Brain microvascular endothelial cell (primary cell): ENCODE data around the gene DDC.

Experiments
- DNase-seq: peaks from one replicate; pipeline ENCODE4 v3.0.0-alpha.2; 2020
- H3K27ac ChIP-seq: fragments of 250-450 bp; sonication (Bioruptor Pico); 2 replicates; pipeline ENCODE4 v1.5.1; 2020; ENCODE audit warnings: mild to moderate bottlenecking, moderate library complexity
- H3K27me3 ChIP-seq: fragments of 250-450 bp; sonication (Bioruptor Pico); replicated peaks from 2 replicates; pipeline ENCODE4 v1.5.1; 2020; ENCODE audit warnings: mild to moderate bottlenecking
- H3K36me3 ChIP-seq: fragments of 250-450 bp; sonication (Bioruptor Pico); replicated peaks from 2 replicates; pipeline ENCODE4 v1.5.1; 2020; ENCODE audit warnings: mild to moderate bottlenecking
- H3K4me3 ChIP-seq: 2 replicates; pipeline ENCODE4 v1.5.1; 2011; ENCODE audit warnings: low read depth, mild to moderate bottlenecking, control low read depth, low read length, moderate library complexity
- in situ Hi-C: cut with HindIII; loops from 2 replicates; pipeline ENCODE4 v1.10.0; 2017; ENCODE audit warnings: low sequenced_read_pairs, low pct_ligation_motif_present
- TF ChIP-seq, protein P1 (sequence below): IDR thresholded peaks from 2 replicates; pipeline ENCODE4 v1.5.1; 2011; ENCODE audit warnings: low read depth, mild to moderate bottlenecking, moderate library complexity, low read length, control low read depth, inconsistent platforms; ENCODE audit errors: missing control alignments

The DDC gene

DNA sequence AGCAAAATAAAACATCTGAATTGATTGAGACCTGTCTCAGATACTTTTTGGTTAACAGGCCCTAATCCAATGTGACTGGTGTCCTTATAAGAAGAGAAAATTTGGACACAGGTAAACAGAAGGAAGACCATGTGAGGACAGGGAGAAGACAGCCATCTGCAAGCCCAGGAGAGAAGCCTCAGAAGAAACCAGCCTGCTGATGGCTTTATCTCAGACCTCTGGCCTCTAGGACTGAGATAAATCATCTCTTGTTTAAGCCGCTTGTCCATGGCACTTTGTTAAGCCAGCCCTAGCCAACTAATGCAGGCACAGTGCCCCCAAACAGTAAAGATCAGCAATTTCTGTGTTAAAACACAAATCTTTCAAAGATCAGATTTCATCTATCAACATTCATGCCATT is 73.3 kb downstream of the DDC start:
- H3K27me3 ChIP-seq, result no peaks in the 10 kb centered on the region
- in situ Hi-C loops, result no loop called here
- no peak overlapping the region for H3K4me3 ChIP-seq
- TF ChIP-seq, protein P1, sequence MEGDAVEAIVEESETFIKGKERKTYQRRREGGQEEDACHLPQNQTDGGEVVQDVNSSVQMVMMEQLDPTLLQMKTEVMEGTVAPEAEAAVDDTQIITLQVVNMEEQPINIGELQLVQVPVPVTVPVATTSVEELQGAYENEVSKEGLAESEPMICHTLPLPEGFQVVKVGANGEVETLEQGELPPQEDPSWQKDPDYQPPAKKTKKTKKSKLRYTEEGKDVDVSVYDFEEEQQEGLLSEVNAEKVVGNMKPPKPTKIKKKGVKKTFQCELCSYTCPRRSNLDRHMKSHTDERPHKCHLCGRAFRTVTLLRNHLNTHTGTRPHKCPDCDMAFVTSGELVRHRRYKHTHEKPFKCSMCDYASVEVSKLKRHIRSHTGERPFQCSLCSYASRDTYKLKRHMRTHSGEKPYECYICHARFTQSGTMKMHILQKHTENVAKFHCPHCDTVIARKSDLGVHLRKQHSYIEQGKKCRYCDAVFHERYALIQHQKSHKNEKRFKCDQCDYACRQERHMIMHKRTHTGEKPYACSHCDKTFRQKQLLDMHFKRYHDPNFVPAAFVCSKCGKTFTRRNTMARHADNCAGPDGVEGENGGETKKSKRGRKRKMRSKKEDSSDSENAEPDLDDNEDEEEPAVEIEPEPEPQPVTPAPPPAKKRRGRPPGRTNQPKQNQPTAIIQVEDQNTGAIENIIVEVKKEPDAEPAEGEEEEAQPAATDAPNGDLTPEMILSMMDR, result no peak
- no peaks in the 10 kb centered on the region for H3K36me3 ChIP-seq
- no peak overlapping the region for H3K27ac ChIP-seq
- no peak for DNase-seq

DNA sequence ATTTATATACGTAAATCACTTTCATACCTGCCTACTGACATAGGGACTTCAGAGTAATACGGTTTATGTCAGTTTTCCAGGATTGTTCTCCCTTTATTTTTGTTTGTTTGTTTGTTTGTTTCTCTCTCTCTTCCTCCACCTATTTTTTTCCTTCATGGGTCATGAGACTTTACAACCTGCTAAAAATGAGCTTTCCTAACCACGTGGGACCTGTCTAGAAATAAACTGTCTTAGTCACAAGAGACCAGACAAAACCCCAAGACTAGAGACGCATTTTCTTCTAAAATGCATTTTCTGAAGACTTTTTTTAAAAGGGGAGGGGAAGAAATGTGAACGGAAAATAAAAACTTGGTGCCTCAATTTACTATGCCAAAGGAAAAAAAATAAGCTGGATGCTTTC is 74.0 kb downstream of the DDC start:
- Histone ChIP-seq H3K36me3 (no peaks in the 10 kb centered on the region), H3K4me3 (no peak overlapping the region), H3K27ac (no peak overlapping the region), H3K27me3 (no peaks in the 10 kb centered on the region)
- TF ChIP-seq, protein P1, result no peak
- no peak for DNase-seq
- in situ Hi-C loops, result no loop called here

DNA sequence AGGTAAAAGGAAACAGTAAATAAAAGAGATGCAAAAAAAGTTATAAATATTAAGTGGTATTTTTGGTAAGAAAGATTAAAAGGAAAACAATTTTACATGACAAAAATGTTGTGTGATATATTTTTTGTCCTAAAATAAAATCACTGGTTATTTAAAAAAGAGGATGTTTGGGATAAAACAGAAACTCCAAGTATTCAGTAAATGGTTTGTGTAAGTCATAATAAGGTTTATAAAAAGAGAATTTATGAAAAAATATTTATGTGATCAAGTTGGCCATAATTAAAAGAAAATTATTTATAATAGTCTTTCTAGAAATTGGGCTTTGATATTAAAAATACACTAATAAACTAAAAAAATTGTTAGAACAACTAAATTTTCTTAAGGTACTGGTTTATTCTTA is 76.8 kb downstream of the DDC start:
- no peak overlapping the region for H3K4me3 ChIP-seq
- no peaks in the 10 kb centered on the region for H3K36me3 ChIP-seq
- no peaks in the 10 kb centered on the region for H3K27me3 ChIP-seq
- TF ChIP-seq, protein P1, result no peak
- in situ Hi-C loops, result no loop called here
- no peak overlapping the region for H3K27ac ChIP-seq
- DNase-seq, result no peak

DNA sequence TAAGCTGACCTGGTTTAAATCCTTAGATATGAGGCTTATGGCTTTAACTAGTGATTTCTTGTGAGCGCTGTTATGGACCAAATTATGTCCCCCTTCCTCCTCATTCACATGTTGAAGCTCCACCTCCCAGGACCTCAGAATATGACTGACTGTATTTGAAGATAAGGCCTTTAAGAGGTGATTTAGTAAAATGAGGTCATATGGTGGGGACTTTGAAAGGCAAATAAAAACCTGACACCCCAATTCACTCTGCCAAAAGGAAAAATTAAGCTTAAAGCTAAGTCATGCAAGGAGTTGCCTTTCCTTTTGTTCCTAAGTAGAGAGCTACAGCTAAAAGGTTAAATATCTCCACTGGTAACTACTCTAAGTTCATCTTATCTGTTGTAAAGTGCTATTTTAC is 78.7 kb downstream of the DDC start:
- no peak overlapping the region for H3K27ac ChIP-seq
- TF ChIP-seq, protein P1, result no peak
- no peaks in the 10 kb centered on the region for H3K27me3 ChIP-seq
- no peak overlapping the region for H3K4me3 ChIP-seq
- DNase-seq, result no peak
- no peaks in the 10 kb centered on the region for H3K36me3 ChIP-seq
- in situ Hi-C loops, result no loop called here

DNA sequence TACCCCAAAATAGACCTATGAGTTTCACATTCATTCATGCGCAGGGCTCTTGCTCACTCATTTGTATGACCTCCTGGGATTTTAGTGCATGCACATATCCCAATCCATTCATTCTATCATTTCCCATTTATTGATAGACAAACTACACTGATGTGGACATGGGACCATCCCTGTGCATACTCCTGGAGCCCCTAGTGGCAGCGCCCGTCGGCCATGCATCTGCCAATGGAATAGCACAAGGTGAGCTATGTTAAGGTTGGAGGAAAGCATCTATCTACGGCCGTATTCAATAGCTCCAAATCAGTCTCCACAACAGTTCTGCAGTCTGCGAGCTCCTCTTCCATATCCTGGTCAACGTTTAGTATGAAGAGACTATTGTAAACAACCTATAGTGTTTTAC is 83.3 kb downstream of the DDC start:
- Histone ChIP-seq H3K36me3 (no peaks in the 10 kb centered on the region), H3K27me3 (no peaks in the 10 kb centered on the region), H3K4me3 (no peak overlapping the region), H3K27ac (no peak overlapping the region)
- TF ChIP-seq, protein P1, result no peak
- no peak for DNase-seq
- in situ Hi-C loops, result no loop called here

DNA sequence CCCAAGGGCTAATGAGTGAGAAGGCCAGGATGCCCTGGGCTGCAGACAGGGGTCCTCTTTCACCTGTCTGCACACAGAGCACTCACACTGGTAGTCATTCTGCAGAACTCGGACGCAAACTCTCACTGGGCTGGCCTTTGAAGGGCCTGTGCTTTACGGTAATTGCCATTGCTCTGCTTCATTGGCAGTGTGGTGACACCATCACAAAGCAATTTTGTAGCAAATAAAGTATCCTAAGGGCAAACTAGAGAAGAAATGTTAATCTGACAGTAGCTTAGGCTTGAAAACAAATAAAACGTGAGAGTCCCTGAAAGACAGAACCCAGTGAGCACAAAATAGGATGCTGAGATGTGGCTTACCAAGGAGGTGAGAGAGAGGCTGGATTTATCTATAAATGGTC is 84.4 kb downstream of the DDC start:
- H3K27ac ChIP-seq, result no peak overlapping the region
- peaks cover 3% of the 10 kb centered on the region for H3K27me3 ChIP-seq
- DNase-seq, result no peak
- no peak overlapping the region for H3K4me3 ChIP-seq
- no peaks in the 10 kb centered on the region for H3K36me3 ChIP-seq
- TF ChIP-seq, protein P1, result no peak
- in situ Hi-C loops, result no loop called here
